Chondrocyte (in vitro differentiated cells): ENCODE results near the gene PPP1R9B. TPM values are rescaled to one million over a fixed set of nuclear protein-coding genes. Genes with fewer than 3 reads are reported as not detected.

Experiments
- DNase-seq: peaks from one replicate; pipeline ENCODE4 v3.0.0; 2021; ENCODE audit warnings: mixed read lengths, low spot score
- H3K27ac Mint-ChIP-seq: one replicate; pipeline ENCODE4 v1.8.0; 2021; ENCODE audit warnings: mild to moderate bottlenecking, moderate library complexity, mixed read lengths; ENCODE audit not compliant: unreplicated experiment
- H3K27me3 Mint-ChIP-seq: 2 replicates; pipeline ENCODE4 v1.8.0; 2021; ENCODE audit warnings: low read depth, mixed read lengths
- H3K36me3 Mint-ChIP-seq: 2 replicates; pipeline ENCODE4 v1.8.0; 2021; ENCODE audit warnings: low read depth, mixed read lengths
- H3K4me1 Mint-ChIP-seq: 2 replicates; pipeline ENCODE4 v1.8.0; 2021; ENCODE audit warnings: low read depth, mild to moderate bottlenecking, mixed read lengths
- H3K4me3 Mint-ChIP-seq: one replicate; pipeline ENCODE4 v1.8.0; 2021; ENCODE audit warnings: mild to moderate bottlenecking, moderate library complexity, mixed read lengths; ENCODE audit not compliant: unreplicated experiment
- H3K9me3 Mint-ChIP-seq: 2 replicates; pipeline ENCODE4 v1.8.0; 2021; ENCODE audit warnings: low read depth, mixed read lengths
- total RNA-seq: library from RNA; stranded (reverse); gene quantifications from 3 replicates; pipeline ENCODE4 v1.2.1, GENCODE V29; 2021
- TF ChIP-seq, protein P1 (sequence below): fragments of 200-600 bp; sonication (generic); IDR thresholded peaks from 2 replicates; pipeline ENCODE4 v1.5.0; 2021; ENCODE audit warnings: antibody characterized with exemption, mild to moderate bottlenecking, moderate library complexity

PPP1R9B gene
- total RNA-seq, 1 donor from 2014 or later, result 79.3 TPM

DNA sequence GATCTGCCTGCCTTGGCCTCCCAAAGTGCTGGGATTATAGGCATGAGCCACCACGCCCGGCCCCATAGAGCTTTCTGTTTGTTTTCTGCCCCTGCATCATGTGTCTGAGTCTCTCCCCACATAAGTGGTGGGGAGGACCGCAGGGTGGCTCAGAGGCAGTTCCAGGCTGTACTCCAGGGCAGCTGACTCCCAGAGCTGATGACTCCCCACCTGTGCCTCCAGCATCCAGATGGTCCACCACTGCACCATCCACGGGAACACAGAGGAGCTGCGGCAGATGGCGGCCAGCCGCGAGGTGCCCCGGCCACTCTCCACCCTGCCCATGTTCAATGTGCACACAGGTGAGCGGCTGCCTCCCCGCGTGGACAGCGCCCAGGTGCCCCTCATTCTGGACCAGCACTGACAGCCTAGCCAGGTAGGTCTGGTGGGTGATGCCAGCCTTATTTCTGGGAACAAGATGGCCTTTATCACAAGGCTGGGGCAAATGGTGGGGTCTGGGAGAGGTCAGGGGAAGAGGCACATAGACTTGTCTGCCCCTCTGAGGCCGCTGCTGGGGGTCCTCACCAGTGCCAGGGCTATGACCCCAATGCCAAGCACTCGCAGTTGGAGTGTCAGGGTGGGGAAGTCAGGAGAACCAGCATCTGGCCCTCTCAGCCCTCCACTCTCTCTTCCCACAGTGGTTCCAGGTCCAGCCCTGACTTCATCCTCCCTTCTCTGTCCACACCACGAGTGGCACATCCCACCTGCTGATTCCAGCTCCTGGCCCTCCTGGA is 24.7 kb upstream of the PPP1R9B start:
- peak overlapping the region; percentile 99 for H3K27ac Mint-ChIP-seq

DNA sequence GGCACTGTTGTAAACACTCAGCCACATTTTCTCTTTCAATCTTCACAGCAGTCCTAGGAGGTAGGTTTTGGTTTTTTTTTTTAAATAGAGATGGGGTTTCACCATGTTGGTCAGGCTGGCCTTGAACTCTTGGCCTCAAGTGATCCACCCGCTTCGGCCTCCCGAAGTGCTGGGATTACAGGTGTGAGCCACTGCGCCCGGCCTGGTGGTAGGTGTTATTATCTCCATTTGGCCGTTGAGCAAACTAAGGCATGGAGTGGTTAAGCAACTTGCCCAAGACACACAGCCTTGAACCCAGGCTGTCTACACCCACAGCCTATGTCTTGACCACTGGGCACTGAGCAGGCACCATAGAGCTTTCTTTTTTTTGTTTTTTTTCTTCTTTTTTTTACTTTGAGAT is 24.0 kb upstream of the PPP1R9B start:
- no peak for DNase-seq
- Mint-ChIP-seq H3K9me3 (no peaks in the 10 kb centered on the region), H3K27me3 (no peaks in the 10 kb centered on the region), H3K4me1 (peaks cover 76% of the 10 kb centered on the region), H3K36me3 (peaks cover 7% of the 10 kb centered on the region), H3K27ac (peak overlapping the region; percentile 99), H3K4me3 (no peak overlapping the region)
- TF ChIP-seq, protein P1, sequence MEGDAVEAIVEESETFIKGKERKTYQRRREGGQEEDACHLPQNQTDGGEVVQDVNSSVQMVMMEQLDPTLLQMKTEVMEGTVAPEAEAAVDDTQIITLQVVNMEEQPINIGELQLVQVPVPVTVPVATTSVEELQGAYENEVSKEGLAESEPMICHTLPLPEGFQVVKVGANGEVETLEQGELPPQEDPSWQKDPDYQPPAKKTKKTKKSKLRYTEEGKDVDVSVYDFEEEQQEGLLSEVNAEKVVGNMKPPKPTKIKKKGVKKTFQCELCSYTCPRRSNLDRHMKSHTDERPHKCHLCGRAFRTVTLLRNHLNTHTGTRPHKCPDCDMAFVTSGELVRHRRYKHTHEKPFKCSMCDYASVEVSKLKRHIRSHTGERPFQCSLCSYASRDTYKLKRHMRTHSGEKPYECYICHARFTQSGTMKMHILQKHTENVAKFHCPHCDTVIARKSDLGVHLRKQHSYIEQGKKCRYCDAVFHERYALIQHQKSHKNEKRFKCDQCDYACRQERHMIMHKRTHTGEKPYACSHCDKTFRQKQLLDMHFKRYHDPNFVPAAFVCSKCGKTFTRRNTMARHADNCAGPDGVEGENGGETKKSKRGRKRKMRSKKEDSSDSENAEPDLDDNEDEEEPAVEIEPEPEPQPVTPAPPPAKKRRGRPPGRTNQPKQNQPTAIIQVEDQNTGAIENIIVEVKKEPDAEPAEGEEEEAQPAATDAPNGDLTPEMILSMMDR, result no peak

More for the DNA sequence above, 24.7 kb upstream of the PPP1R9B start:
- Mint-ChIP-seq H3K9me3 (no peaks in the 10 kb centered on the region), H3K4me1 (peaks cover 78% of the 10 kb centered on the region), H3K4me3 (no peak overlapping the region), H3K36me3 (peaks cover 7% of the 10 kb centered on the region), H3K27me3 (no peaks in the 10 kb centered on the region)
- DNase-seq, result no peak
- TF ChIP-seq, protein P1, result no peak

GRCh38 chr17:50173335-50173941 is 23.0 kb upstream of the PPP1R9B start:
- H3K27ac Mint-ChIP-seq, result peak overlapping the region; percentile 96
- no peaks in the 10 kb centered on the region for H3K9me3 Mint-ChIP-seq
- H3K4me1 Mint-ChIP-seq, result peaks cover 76% of the 10 kb centered on the region
- H3K4me3 Mint-ChIP-seq, result peak overlapping the region; percentile 19
- no peaks in the 10 kb centered on the region for H3K27me3 Mint-ChIP-seq
- TF ChIP-seq, protein P1, result no peak
- H3K36me3 Mint-ChIP-seq, result peaks cover 7% of the 10 kb centered on the region
- no peak for DNase-seq

GRCh38 chr17:50172936-50173334 is 22.5 kb upstream of the PPP1R9B start:
- Mint-ChIP-seq H3K27ac (peak overlapping the region; percentile 96), H3K4me1 (peaks cover 71% of the 10 kb centered on the region), H3K9me3 (no peaks in the 10 kb centered on the region), H3K27me3 (no peaks in the 10 kb centered on the region), H3K36me3 (peaks cover 7% of the 10 kb centered on the region), H3K4me3 (peak overlapping the region; percentile 19)
- DNase-seq, result no peak
- TF ChIP-seq, protein P1, result no peak

- H3K27me3 Mint-ChIP-seq, result no peaks in the 10 kb centered on the region
- H3K9me3 Mint-ChIP-seq, result no peaks in the 10 kb centered on the region
- peak overlapping the region; percentile 32 for H3K27ac Mint-ChIP-seq
- H3K4me1 Mint-ChIP-seq, result peaks cover 63% of the 10 kb centered on the region
- H3K36me3 Mint-ChIP-seq, result peaks cover 7% of the 10 kb centered on the region
- TF ChIP-seq, protein P1, result no peak
- no peak overlapping the region for H3K4me3 Mint-ChIP-seq
- no peak for DNase-seq
Observed at GRCh38 chr17:50172130-50172529, 21.7 kb upstream of the PPP1R9B start.
